ENCODE measurements around the gene IL12A. TPM values are rescaled to one million over a fixed set of nuclear protein-coding genes. Genes with fewer than 3 reads are reported as not detected.

IL12A gene
- total RNA-seq, 1 experiment from 2014 or later: 1.0 TPM

DNA sequence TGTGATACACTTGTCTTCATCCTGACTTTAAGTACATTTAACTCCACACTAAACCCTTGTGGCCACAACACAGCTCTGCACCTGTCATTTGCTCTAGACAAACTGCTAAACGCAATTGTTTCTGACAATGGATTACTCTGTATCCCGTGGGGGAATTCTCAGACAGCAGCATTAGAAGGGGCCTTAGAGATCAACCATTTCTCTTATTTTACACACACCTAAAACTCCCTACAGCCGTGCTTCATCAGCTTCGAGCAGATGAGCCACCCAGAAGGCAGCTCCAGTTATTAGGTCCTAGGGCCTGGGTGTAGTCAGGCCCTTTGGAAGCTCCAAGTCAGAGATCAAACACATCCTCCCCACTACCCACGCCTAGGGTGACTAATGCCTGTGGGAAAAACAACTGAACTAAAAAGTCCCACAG is 1.3 kb upstream of the IL12A start:
- Mint-ChIP-seq H3K27ac (no peak overlapping the region), H3K4me3 (no peak overlapping the region), H3K9me3 (peaks cover 14% of the 10 kb centered on the region), H3K4me1 (peaks cover 11% of the 10 kb centered on the region; the same call in 1 of the 2 replicates), H3K27me3 (ENCODE audit: low read depth) (peaks cover 33% of the 10 kb centered on the region), H3K36me3 (peaks cover 14% of the 10 kb centered on the region)
- POLR2A ChIA-PET: no interaction called here
- TF ChIP-seq KAT7 (CRISPR knock-in tag; IDR thresholded peaks at IDR 0.05; ENCODE audit: borderline replicate concordance): no peak
- TF ChIP-seq ZNF219 (CRISPR knock-in tag; IDR thresholded peaks at IDR 0.05; ENCODE audit: borderline replicate concordance): no peak
- TF ChIP-seq, protein P1, sequence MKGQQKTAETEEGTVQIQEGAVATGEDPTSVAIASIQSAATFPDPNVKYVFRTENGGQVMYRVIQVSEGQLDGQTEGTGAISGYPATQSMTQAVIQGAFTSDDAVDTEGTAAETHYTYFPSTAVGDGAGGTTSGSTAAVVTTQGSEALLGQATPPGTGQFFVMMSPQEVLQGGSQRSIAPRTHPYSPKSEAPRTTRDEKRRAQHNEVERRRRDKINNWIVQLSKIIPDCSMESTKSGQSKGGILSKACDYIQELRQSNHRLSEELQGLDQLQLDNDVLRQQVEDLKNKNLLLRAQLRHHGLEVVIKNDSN (CRISPR knock-in tag; IDR thresholded peaks at IDR 0.05): no peak
- DNase-seq (ENCODE audit: low spot score): no peak
- CTCF ChIA-PET: interaction anchor here (0.5 to 5.8 kb wide), 16 partner anchors 9 to 582 kb away, joined by 3 to 45 read pairs (median 5); no protein-coding TSS in a partner anchor
- no peak for ATAC-seq

DNA sequence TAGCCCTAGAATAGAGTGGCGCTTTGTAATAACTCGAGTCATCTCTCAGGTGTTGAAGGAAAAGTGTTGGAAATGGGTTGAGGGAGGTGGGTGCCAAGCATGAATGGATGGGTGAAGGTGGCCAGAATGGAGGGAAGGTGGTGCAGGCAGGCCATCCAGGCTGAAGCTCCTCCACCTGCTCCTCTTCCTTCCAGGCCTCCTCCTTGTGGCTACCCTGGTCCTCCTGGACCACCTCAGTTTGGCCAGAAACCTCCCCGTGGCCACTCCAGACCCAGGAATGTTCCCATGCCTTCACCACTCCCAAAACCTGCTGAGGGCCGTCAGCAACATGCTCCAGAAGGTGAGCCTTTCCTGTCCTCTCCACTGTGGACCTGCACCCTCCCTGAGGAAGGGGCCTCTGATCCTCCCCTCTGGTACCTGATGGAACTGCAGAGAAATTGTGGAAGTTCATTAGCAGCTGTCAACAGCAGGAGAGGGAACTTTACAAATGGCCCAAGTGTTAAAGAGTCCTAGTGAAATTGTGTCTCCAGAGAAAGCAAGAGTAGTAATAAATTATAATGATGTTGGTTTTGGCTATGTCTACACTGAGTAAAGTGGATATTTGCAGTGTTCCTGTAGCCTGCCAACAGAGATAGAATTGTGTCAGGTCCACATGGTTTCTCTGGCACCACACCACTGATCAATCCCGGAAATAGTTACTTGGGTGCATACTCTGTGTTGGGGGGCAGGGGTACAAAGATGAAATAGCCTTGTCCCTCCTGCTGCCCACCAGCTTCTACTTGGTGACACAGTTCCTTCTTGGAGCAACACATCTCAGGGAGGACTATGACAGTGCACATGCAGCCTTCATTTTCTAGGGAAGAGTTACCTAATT is 1.6 kb downstream of the IL12A start:
- TF ChIP-seq GABPB1 (CRISPR knock-in tag; IDR thresholded peaks at IDR 0.05) (no peak), MXD4 (CRISPR knock-in tag; IDR thresholded peaks at IDR 0.05; ENCODE audit: borderline replicate concordance) (no peak), RORB (CRISPR knock-in tag; IDR thresholded peaks at IDR 0.05) (no peak)
- DNase-seq (ENCODE audit: low spot score) (no peak), ATAC-seq (peak; percentile 10; the same call in 1 of the 2 replicates)
- ChIA-PET POLR2A (no interaction called here), CTCF (interaction anchor here (0.6 to 5.8 kb wide), 8 partner anchors 11 to 161 kb away, joined by 3 to 45 read pairs (median 4); no protein-coding TSS in a partner anchor)
- Mint-ChIP-seq H3K27ac (no peak overlapping the region), H3K4me3 (peak overlapping the region; percentile 18; the same call in 1 of the 2 replicates), H3K36me3 (peaks cover 19% of the 10 kb centered on the region), H3K4me1 (peaks cover 35% of the 10 kb centered on the region), H3K27me3 (ENCODE audit: low read depth) (peaks cover 33% of the 10 kb centered on the region), H3K9me3 (peaks cover 16% of the 10 kb centered on the region)

DNA sequence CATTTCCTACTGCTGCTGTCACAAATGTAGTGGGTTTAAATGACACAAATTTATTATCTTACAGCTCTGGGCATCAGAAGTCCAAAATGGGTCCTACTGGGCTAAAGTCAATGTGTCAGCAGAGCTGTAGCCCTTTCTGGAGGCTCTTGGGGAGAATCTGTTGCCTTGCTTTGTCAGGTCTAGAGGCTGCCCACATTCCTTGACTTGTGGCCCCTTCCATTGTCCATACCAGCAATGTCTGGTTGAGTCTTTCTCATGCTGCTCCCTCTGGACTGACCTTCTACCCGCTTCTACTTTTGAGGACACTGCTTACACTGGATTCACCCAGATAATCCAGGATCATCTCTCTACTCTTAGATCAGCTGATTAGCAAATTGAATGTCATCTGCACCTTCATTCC is 3.0 kb downstream of the IL12A start:
- H3K36me3 Mint-ChIP-seq: peaks cover 19% of the 10 kb centered on the region
- H3K9me3 Mint-ChIP-seq: peaks cover 16% of the 10 kb centered on the region
- DNase-seq (ENCODE audit: low spot score): no peak
- H3K4me1 Mint-ChIP-seq: peaks cover 37% of the 10 kb centered on the region
- ChIA-PET POLR2A (no interaction called here), CTCF (interaction anchor here (2.2 kb wide), 1 partner anchor 9 kb away, joined by 8 read pairs; no protein-coding TSS in a partner anchor)
- no peak for ATAC-seq
- H3K27ac Mint-ChIP-seq: no peak overlapping the region
- H3K4me3 Mint-ChIP-seq: no peak overlapping the region
- peaks cover 33% of the 10 kb centered on the region for H3K27me3 Mint-ChIP-seq (ENCODE audit: low read depth)
- TF ChIP-seq, protein P2, sequence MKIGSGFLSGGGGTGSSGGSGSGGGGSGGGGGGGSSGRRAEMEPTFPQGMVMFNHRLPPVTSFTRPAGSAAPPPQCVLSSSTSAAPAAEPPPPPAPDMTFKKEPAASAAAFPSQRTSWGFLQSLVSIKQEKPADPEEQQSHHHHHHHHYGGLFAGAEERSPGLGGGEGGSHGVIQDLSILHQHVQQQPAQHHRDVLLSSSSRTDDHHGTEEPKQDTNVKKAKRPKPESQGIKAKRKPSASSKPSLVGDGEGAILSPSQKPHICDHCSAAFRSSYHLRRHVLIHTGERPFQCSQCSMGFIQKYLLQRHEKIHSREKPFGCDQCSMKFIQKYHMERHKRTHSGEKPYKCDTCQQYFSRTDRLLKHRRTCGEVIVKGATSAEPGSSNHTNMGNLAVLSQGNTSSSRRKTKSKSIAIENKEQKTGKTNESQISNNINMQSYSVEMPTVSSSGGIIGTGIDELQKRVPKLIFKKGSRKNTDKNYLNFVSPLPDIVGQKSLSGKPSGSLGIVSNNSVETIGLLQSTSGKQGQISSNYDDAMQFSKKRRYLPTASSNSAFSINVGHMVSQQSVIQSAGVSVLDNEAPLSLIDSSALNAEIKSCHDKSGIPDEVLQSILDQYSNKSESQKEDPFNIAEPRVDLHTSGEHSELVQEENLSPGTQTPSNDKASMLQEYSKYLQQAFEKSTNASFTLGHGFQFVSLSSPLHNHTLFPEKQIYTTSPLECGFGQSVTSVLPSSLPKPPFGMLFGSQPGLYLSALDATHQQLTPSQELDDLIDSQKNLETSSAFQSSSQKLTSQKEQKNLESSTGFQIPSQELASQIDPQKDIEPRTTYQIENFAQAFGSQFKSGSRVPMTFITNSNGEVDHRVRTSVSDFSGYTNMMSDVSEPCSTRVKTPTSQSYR (CRISPR knock-in tag; IDR thresholded peaks at IDR 0.05): no peak
- TF ChIP-seq, protein P3, sequence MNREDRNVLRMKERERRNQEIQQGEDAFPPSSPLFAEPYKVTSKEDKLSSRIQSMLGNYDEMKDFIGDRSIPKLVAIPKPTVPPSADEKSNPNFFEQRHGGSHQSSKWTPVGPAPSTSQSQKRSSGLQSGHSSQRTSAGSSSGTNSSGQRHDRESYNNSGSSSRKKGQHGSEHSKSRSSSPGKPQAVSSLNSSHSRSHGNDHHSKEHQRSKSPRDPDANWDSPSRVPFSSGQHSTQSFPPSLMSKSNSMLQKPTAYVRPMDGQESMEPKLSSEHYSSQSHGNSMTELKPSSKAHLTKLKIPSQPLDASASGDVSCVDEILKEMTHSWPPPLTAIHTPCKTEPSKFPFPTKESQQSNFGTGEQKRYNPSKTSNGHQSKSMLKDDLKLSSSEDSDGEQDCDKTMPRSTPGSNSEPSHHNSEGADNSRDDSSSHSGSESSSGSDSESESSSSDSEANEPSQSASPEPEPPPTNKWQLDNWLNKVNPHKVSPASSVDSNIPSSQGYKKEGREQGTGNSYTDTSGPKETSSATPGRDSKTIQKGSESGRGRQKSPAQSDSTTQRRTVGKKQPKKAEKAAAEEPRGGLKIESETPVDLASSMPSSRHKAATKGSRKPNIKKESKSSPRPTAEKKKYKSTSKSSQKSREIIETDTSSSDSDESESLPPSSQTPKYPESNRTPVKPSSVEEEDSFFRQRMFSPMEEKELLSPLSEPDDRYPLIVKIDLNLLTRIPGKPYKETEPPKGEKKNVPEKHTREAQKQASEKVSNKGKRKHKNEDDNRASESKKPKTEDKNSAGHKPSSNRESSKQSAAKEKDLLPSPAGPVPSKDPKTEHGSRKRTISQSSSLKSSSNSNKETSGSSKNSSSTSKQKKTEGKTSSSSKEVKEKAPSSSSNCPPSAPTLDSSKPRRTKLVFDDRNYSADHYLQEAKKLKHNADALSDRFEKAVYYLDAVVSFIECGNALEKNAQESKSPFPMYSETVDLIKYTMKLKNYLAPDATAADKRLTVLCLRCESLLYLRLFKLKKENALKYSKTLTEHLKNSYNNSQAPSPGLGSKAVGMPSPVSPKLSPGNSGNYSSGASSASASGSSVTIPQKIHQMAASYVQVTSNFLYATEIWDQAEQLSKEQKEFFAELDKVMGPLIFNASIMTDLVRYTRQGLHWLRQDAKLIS (CRISPR knock-in tag; IDR thresholded peaks at IDR 0.05; ENCODE audit: borderline replicate concordance): no peak
- TF ChIP-seq, protein P4, sequence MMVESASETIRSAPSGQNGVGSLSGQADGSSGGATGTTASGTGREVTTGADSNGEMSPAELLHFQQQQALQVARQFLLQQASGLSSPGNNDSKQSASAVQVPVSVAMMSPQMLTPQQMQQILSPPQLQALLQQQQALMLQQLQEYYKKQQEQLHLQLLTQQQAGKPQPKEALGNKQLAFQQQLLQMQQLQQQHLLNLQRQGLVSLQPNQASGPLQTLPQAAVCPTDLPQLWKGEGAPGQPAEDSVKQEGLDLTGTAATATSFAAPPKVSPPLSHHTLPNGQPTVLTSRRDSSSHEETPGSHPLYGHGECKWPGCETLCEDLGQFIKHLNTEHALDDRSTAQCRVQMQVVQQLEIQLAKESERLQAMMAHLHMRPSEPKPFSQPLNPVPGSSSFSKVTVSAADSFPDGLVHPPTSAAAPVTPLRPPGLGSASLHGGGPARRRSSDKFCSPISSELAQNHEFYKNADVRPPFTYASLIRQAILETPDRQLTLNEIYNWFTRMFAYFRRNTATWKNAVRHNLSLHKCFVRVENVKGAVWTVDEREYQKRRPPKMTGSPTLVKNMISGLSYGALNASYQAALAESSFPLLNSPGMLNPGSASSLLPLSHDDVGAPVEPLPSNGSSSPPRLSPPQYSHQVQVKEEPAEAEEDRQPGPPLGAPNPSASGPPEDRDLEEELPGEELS (CRISPR knock-in tag; IDR thresholded peaks at IDR 0.05): no peak
- TF ChIP-seq NR2C2 (CRISPR knock-in tag; IDR thresholded peaks at IDR 0.05): no peak
- TF ChIP-seq, protein P5, sequence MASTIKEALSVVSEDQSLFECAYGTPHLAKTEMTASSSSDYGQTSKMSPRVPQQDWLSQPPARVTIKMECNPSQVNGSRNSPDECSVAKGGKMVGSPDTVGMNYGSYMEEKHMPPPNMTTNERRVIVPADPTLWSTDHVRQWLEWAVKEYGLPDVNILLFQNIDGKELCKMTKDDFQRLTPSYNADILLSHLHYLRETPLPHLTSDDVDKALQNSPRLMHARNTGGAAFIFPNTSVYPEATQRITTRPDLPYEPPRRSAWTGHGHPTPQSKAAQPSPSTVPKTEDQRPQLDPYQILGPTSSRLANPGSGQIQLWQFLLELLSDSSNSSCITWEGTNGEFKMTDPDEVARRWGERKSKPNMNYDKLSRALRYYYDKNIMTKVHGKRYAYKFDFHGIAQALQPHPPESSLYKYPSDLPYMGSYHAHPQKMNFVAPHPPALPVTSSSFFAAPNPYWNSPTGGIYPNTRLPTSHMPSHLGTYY (CRISPR knock-in tag; IDR thresholded peaks at IDR 0.05): no peak
- TF ChIP-seq, protein P6, sequence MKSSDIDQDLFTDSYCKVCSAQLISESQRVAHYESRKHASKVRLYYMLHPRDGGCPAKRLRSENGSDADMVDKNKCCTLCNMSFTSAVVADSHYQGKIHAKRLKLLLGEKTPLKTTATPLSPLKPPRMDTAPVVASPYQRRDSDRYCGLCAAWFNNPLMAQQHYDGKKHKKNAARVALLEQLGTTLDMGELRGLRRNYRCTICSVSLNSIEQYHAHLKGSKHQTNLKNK (CRISPR knock-in tag; IDR thresholded peaks at IDR 0.05): no peak
- TF ChIP-seq MXD4 (CRISPR knock-in tag; IDR thresholded peaks at IDR 0.05; ENCODE audit: borderline replicate concordance): no peak
- no peak for TF ChIP-seq ETV6 (CRISPR knock-in tag; IDR thresholded peaks at IDR 0.05)
- TF ChIP-seq, protein P7, sequence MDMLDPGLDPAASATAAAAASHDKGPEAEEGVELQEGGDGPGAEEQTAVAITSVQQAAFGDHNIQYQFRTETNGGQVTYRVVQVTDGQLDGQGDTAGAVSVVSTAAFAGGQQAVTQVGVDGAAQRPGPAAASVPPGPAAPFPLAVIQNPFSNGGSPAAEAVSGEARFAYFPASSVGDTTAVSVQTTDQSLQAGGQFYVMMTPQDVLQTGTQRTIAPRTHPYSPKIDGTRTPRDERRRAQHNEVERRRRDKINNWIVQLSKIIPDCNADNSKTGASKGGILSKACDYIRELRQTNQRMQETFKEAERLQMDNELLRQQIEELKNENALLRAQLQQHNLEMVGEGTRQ (CRISPR knock-in tag; IDR thresholded peaks at IDR 0.05): no peak
- no peak for TF ChIP-seq ZNF317 (CRISPR knock-in tag; IDR thresholded peaks at IDR 0.05; ENCODE audit: borderline replicate concordance, low read depth)
- no peak for TF ChIP-seq IRF2 (CRISPR knock-in tag; IDR thresholded peaks at IDR 0.05; ENCODE audit: borderline replicate concordance, low read depth)

Data from WTC11 (cell line).